ENCODE data around the gene DNAH6. TPM values are rescaled to one million over a fixed set of nuclear protein-coding genes. Genes with fewer than 3 reads are reported as not detected.

The DNAH6 gene
- total RNA-seq, 4 donors from 2014 or later, result 0.04 to 0.67 (median 0.27) TPM

GRCh38 chr2:84830758-84831500, 314.6 kb downstream of the DNAH6 start:
- Histone ChIP-seq H3K9me3 (peaks cover 0 to 11% (median 0%) of the 10 kb centered on the region in 3 donors), H3K36me3 (no peaks in the 10 kb centered on the region), H3K4me3 (no peak overlapping the region), H3K27me3 (peaks cover 6% of the 10 kb centered on the region), H3K27ac (no peak overlapping the region), H3K4me1 (no peaks in the 10 kb centered on the region)
- ATAC-seq, result no peak
- WGBS, 2 donors (ENCODE audit: low coverage in 1 of 2), result 71 to 85% methylated on average over 5 to 6 of the region's 10 CpGs
- TF ChIP-seq POLR2AphosphoS5 (IDR thresholded peaks at IDR 0.05) (no peak), EP300 (IDR thresholded peaks at IDR 0.05) (no peak), POLR2A (IDR thresholded peaks at IDR 0.05) (no peak)
- TF ChIP-seq, protein P1, sequence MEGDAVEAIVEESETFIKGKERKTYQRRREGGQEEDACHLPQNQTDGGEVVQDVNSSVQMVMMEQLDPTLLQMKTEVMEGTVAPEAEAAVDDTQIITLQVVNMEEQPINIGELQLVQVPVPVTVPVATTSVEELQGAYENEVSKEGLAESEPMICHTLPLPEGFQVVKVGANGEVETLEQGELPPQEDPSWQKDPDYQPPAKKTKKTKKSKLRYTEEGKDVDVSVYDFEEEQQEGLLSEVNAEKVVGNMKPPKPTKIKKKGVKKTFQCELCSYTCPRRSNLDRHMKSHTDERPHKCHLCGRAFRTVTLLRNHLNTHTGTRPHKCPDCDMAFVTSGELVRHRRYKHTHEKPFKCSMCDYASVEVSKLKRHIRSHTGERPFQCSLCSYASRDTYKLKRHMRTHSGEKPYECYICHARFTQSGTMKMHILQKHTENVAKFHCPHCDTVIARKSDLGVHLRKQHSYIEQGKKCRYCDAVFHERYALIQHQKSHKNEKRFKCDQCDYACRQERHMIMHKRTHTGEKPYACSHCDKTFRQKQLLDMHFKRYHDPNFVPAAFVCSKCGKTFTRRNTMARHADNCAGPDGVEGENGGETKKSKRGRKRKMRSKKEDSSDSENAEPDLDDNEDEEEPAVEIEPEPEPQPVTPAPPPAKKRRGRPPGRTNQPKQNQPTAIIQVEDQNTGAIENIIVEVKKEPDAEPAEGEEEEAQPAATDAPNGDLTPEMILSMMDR (IDR thresholded peaks at IDR 0.05), result no peak

DNA sequence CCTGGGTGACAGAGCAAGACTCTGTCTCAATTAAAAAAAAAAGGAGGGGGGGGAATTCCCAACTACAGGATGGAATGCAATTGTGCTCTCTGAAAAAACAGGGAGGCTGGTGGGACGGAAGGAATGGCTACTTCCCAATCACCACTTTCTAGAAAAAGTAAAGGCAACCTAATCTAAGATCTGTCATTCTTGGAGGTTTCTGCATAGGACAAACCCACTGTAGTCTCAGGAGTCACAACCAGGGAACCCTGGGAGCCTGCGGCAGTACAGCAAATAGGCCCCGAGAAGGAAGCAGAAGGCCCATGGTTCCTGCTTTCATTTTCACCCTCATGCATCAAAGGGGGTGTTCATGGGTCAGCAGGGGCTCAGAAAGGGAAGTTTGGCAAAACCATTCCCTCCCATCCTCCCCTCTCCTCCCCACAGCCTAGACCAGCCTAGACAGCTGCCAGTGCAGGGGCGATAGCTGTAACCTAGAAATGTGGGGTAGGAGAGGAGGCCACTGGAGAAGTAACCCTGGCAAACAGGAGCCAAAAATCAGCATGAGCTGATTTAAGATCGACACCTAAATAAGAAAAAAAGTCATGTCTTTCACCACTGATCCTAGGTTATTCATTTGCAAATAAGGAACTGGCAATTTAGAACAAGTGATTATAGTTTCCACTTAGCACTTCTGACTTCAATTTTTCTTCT, 316.6 kb downstream of the DNAH6 start:
- H3K4me1 ChIP-seq, result no peaks in the 10 kb centered on the region
- WGBS, 2 donors (ENCODE audit: low coverage in 1 of 2), result 52 to 77% methylated on average over 4 to 5 of the region's 5 CpGs
- no peak for TF ChIP-seq POLR2AphosphoS5 (IDR thresholded peaks at IDR 0.05)
- no peak for TF ChIP-seq EP300 (IDR thresholded peaks at IDR 0.05)
- TF ChIP-seq, protein P1 (IDR thresholded peaks at IDR 0.05), result no peak
- TF ChIP-seq POLR2A (IDR thresholded peaks at IDR 0.05), result no peak
- H3K4me3 ChIP-seq, result no peak overlapping the region
- H3K27ac ChIP-seq, result no peak overlapping the region
- peak; percentile 31 for ATAC-seq
- H3K27me3 ChIP-seq, result peaks cover 5% of the 10 kb centered on the region
- peaks cover 0 to 31% (median 0%) of the 10 kb centered on the region in 3 donors for H3K9me3 ChIP-seq
- H3K36me3 ChIP-seq, result no peaks in the 10 kb centered on the region

DNA sequence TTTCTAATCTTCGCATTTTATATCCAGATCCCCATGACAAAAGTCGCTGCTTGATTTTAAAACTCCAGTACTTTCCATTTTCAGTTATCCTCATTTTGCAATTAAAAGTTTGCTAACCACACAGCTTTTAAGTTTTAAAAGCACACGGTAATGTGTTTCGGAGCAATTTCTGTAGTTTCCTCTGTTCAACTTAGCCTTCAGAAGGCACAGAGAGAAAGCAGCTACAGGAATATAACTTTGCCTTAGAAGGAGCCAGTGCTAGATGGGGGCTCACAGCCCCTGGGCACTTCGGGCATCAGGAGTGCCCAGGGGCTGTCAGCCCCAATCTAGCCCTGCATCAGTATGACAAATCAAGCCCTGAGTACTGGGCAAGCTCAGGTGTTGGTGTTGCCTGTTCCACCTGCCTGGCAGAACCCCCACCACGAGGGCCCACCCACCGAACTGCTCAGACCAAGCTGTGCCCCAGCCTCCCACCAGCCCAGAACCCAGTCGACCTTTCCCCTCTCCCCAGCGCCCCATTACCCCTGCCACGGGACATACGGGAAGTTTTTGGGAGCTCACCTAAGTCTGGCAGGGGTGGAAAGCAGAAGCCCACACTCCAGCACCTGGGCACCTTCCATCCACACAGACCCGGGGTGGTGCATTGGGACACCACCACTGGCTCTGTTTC, 317.3 kb downstream of the DNAH6 start:
- WGBS, 2 donors (ENCODE audit: low coverage in 1 of 2), result 72 to 86% methylated on average over 3 to 5 of the region's 12 CpGs
- ATAC-seq, result no peak
- Histone ChIP-seq H3K9me3 (peaks cover 0 to 32% (median 0%) of the 10 kb centered on the region in 3 donors), H3K27me3 (no peaks in the 10 kb centered on the region), H3K36me3 (no peaks in the 10 kb centered on the region), H3K4me3 (no peak overlapping the region), H3K4me1 (no peaks in the 10 kb centered on the region), H3K27ac (no peak overlapping the region)
- TF ChIP-seq POLR2AphosphoS5 (IDR thresholded peaks at IDR 0.05) (no peak), POLR2A (IDR thresholded peaks at IDR 0.05) (no peak), EP300 (IDR thresholded peaks at IDR 0.05) (no peak)
- TF ChIP-seq, protein P1 (IDR thresholded peaks at IDR 0.05), result no peak

GRCh38 chr2:84836215-84836614, 319.9 kb downstream of the DNAH6 start:
- peaks cover 0 to 32% (median 0%) of the 10 kb centered on the region in 3 donors for H3K9me3 ChIP-seq
- no peak overlapping the region for H3K27ac ChIP-seq
- no peaks in the 10 kb centered on the region for H3K4me1 ChIP-seq
- TF ChIP-seq POLR2AphosphoS5 (IDR thresholded peaks at IDR 0.05) (no peak), POLR2A (IDR thresholded peaks at IDR 0.05) (no peak), EP300 (IDR thresholded peaks at IDR 0.05) (no peak)
- TF ChIP-seq, protein P1 (IDR thresholded peaks at IDR 0.05), result no peak
- WGBS, 2 donors (ENCODE audit: low coverage in 1 of 2), result 69 to 74% methylated on average over 2 of the region's 2 CpGs
- H3K4me3 ChIP-seq, result no peak overlapping the region
- no peaks in the 10 kb centered on the region for H3K36me3 ChIP-seq
- H3K27me3 ChIP-seq, result no peaks in the 10 kb centered on the region
- no peak for ATAC-seq

All from gastroesophageal sphincter (tissue), 4 donors.